ENCODE results near the gene HPCAL1.

Gene HPCAL1

DNA sequence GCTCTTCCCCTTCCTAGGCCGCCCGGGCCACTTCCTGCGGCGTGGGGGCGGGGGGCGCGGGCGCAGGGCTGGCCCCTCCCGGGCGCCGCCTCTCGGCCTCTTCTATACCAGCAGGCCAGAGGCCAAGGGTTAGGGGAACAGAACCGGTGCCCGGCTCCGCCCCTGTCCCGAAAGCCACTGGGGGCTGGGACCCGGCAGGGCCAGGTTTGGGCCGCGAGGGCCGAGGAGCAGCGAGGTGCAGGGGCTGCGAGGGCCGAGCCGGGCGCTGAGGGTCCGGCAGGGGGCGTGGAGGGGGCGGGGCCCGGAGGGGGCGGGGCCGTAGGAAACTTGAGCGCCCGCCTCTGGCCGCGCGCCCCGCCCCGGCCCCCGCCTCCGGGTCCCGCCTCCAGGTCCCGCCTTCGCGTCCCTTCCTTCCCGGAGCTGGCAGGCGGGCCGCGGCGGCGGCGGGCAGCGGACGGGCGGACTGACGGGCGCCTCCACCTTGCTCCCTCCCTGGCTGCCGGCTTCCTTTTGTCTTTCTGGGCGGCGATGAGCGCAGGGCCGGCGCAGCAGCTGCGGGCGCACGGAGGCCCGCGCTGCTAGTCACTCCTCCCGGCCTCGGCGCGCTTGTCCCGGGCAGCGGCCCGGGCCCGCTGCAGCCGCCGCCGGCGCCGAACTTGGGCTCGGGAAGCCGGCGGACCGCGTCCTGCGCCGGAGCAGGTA is at the start of gene HPCAL1:
HPCAL1 (plus strand) TSS at position 426 of the 702 bp plus-strand sequence. CDS start 116,854 bp downstream, outside the sequence.
- TF ChIP-seq, protein P1, sequence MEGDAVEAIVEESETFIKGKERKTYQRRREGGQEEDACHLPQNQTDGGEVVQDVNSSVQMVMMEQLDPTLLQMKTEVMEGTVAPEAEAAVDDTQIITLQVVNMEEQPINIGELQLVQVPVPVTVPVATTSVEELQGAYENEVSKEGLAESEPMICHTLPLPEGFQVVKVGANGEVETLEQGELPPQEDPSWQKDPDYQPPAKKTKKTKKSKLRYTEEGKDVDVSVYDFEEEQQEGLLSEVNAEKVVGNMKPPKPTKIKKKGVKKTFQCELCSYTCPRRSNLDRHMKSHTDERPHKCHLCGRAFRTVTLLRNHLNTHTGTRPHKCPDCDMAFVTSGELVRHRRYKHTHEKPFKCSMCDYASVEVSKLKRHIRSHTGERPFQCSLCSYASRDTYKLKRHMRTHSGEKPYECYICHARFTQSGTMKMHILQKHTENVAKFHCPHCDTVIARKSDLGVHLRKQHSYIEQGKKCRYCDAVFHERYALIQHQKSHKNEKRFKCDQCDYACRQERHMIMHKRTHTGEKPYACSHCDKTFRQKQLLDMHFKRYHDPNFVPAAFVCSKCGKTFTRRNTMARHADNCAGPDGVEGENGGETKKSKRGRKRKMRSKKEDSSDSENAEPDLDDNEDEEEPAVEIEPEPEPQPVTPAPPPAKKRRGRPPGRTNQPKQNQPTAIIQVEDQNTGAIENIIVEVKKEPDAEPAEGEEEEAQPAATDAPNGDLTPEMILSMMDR (conservative IDR thresholded peaks at IDR 0.05; ENCODE audit: low read depth) = peak; percentile 66
- DNase-seq (ENCODE audit: low spot score) = peak; percentile 87
- peak within 1 kb of the TSS; percentile 80 for H3K27ac ChIP-seq
- CTCF ChIA-PET = interaction anchor here (1.1 to 1.9 kb wide), 3 partner anchors 107 to 178 kb away, joined by 7 to 9 read pairs (median 8); no protein-coding TSS in a partner anchor
- POLR2A ChIA-PET (ENCODE audit: low non-redundant PET) = no interaction called here

DNA sequence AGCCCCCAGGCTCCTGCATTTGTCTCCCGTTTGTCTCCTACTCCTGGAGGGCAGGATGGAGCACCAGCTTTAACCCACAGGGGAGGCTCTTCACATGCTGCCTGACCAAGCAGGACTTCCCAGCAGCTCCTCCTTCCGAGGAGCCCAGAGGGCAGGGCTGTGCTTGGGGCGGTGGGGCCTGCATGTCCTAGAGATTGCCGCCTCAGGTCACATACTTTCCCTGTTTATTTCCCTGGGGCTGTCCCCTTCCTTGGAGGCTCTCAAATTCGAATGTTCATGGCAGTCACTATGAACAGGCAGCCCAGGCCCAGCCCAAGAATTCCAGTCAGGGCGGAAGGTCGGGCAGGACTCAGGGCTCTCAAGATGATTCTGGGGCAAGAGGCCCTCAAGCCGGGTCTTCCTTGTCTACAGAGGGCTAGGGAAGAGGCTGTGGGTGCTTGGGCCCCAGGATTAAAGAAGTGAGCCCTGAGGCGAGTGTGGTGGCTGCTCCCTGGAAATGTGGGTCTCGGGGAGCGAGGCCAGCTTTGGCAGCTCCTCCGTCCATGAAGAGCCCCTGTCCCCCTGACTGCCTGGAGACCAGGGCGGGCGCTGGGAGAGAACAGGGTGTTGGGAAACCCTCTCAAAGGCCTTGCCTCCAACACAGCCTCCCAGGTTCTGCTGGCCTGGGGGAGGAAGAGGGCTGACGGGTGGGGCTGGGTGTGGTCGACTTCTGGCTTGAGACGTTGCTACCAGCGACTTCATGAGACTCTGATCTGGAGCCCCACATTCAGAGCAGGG is 48.9 kb upstream of the HPCAL1 start:
- TF ChIP-seq, protein P1 (conservative IDR thresholded peaks at IDR 0.05; ENCODE audit: low read depth) = no peak
- DNase-seq (ENCODE audit: low spot score) = no peak
- no peak overlapping the region for H3K27ac ChIP-seq
- POLR2A ChIA-PET (ENCODE audit: low non-redundant PET) = no interaction called here
- CTCF ChIA-PET = interaction anchor here (1.0 to 1.3 kb wide), 2 partner anchors 156 to 160 kb away, joined by 3 to 4 read pairs; no protein-coding TSS in a partner anchor

DNA sequence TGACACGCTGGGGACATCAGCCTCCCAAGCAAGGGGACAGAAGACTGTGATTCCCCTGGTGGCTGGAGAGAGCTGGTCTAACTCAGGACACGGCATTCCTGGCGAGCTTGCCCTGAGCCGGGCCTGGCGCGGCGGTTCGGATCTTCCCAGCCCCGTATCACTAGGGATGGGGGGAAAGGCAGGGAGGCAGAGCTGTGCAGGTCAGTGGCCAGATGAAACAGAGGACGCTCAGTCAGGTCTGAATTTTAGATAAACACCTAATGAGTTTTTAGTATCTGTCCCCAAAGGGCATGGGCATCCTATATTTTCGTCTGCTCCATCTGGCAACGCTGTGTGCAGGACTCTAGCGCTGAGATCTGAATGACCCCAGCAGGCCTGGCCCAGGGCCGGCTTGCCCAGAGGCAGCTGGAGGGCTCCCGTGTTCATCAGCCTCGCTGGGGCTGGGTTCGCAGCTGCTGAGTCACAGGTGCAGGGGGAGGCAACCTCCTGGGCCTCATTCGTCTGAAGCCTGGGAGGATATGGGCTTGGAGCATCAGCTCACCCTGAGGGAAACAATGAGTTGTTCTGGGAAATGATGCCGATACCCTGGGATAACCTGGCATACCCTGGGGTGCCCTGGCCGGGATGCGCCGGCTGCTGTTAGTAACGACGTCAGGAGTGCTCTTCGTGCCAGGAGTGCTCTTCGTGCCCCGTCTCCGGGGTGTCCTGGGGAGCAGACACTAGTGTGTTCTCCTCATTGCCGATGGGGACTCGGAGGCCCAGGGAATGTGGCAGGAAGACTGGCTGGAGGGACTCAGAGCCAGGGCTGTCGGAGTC is 48.1 kb upstream of the HPCAL1 start:
- ChIA-PET CTCF (interaction anchor here (1.0 to 1.3 kb wide), 2 partner anchors 155 to 160 kb away, joined by 3 to 4 read pairs; no protein-coding TSS in a partner anchor), POLR2A (ENCODE audit: low non-redundant PET) (no interaction called here)
- DNase-seq (ENCODE audit: low spot score) = peak; percentile 77
- TF ChIP-seq, protein P1 (conservative IDR thresholded peaks at IDR 0.05; ENCODE audit: low read depth) = no peak
- H3K27ac ChIP-seq = no peak overlapping the region

DNA sequence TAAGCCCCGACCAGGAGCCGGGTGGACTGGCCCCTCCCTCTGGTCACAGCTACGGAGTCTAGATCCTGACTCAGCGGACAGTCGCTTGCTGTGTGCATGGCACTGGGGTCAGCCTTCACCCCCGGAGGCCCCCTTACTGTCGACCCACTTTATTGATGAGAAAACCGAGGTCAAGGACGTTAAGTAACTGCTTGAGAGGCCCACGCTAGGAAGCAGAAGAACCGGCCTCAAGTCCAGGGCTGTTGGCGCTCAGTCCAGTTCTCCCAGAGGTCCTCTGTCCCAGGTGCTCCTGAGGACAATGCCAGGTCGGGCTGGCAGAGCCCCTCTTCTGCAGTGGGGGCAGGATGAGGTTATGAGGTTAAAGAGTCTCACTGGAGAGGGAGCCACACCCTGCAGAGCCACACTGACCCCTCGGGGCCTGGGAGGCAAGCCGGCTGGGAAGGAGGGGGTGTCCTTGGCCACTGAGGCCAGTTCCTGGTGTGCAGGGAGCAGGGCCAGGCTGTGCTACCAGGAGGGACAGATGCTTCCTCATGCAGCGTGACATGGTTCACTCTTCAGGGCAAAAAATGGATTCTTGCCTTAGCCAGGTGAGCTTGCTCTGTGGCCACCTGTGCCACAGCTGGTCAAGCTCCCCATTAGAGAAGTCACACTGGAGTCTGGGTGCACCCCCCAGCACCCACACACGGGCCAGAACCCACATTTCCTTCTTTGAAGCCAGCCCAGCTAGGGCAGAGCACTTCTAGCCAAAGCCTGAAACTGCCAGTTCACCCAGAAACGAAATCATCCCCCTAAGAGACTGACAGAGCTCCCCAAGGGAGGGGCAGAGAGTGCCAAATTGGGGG is 47.3 kb upstream of the HPCAL1 start:
- ChIA-PET POLR2A (ENCODE audit: low non-redundant PET) (no interaction called here), CTCF (interaction anchor here (0.6 to 1.3 kb wide), 2 partner anchors 118 to 154 kb away, joined by 3 to 4 read pairs; no protein-coding TSS in a partner anchor)
- TF ChIP-seq, protein P1 (conservative IDR thresholded peaks at IDR 0.05; ENCODE audit: low read depth) = no peak
- DNase-seq (ENCODE audit: low spot score) = no peak
- no peak overlapping the region for H3K27ac ChIP-seq

DNA sequence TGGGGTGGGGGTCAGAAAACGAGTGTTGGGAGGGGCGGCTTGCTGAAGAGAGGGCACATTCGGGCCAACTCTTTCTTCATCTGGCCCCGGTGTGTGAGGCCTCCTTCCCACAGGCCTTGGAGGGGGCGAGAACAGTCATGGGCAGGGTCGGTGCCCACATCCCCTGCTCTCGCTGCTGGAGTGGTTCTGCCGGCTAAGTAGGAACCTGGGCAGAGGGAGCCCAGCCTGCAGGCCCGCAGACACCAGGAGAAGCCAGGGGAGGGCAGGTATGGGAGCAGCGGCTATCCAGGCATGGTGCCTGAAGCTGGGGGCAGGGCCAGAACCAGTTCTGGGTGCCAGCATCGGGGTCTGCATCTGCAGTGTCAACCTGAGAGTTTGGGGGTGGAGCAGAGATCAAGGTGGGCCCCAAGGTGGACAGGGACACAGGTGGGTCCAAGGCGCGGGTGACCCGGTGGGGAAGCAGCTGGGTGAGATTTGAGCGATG is 46.6 kb upstream of the HPCAL1 start:
- no peak for DNase-seq (ENCODE audit: low spot score)
- ChIA-PET CTCF (interaction anchor here (0.6 to 0.7 kb wide), 2 partner anchors 119 to 324 kb away, joined by 4 read pairs; no protein-coding TSS in a partner anchor), POLR2A (ENCODE audit: low non-redundant PET) (no interaction called here)
- TF ChIP-seq, protein P1 (conservative IDR thresholded peaks at IDR 0.05; ENCODE audit: low read depth) = no peak
- H3K27ac ChIP-seq = no peak overlapping the region
